Measurements from ENCODE around the gene GPR42.

GPR42 gene

GRCh38 chr19:35370722-35371121 is at the start of gene GPR42:
Gene GPR42 (plus strand): TSS chr19:35371068. CDS start chr19:35371360, 292 bp downstream.
- DNase-seq (ENCODE audit: low read depth), result no peak

GRCh38 chr19:35321291-35321690 is 49.6 kb upstream of the GPR42 start:
- DNase-seq (ENCODE audit: low read depth), result no peak

DNA sequence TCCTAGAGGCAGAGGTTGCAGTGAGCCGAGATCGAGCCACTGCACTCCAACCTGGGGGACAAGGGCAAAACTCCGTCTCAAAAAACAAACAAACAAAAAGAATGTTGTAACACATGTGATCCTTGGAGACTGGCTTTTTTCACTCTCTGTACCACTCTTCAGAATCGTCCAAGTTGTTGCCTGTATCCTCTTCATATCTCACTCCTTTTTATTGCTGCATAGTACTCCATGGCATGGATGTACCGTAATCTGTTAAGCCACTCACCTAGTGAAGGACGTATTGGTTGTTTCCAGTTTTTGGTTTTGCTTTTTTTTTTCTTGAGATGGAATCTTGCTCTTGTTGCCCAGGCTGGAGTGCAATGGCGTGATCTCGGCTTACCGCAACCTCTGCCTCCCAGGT is 48.9 kb upstream of the GPR42 start:
- no peak for DNase-seq (ENCODE audit: low read depth)

DNA sequence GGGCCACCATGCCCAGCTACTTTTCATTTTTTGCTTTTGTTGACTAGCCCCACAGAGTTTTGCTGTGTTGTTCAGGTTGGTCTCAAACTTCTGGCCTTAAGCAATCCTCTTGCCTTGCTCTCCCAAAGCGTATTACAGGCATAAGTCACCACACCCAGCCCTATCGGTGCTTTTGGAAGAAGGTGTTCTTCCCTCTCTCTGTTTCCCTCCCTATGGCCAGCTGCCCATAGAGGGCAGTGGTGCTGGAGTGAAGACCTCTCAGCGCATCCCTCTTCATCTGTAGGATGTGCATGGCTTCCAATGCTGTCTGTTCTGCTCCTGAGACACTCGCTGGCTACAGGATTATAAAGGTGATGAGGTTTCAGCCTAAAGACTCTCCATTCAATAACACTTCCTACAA is 43.2 kb upstream of the GPR42 start:
- DNase-seq (ENCODE audit: low read depth), result no peak

GRCh38 chr19:35328851-35329285 is 42.0 kb upstream of the GPR42 start, which contains the start of gene CD22:
Gene CD22 (plus strand): TSS chr19:35329187. CDS start chr19:35332041, 2,854 bp downstream.
- DNase-seq (ENCODE audit: low read depth), result no peak

GRCh38 chr19:35329323-35329722 is 41.5 kb upstream of the GPR42 start:
- DNase-seq (ENCODE audit: low read depth), result no peak

DNA sequence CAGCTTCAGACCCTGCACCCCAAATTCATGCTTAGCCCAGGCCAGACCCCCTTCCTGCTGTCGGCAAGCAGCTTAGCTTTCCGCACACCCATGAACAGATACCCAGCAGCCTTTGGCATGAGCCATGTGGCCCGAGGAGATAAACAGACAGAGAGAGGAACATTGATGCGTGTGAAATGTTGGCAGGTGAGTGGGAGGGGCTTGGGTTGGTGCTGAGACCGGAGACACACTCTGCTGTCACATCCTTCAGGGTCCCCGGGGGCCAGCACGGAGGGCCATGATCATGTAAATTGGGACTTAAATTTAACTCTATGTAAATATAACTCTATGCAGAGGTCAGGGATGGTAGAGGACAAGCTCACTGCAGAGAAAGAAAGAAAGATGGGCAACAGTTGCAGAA is 40.4 kb upstream of the GPR42 start:
- no peak for DNase-seq (ENCODE audit: low read depth)

GRCh38 chr19:35331551-35332214 is 39.2 kb upstream of the GPR42 start:
- DNase-seq (ENCODE audit: low read depth), result no peak

DNA sequence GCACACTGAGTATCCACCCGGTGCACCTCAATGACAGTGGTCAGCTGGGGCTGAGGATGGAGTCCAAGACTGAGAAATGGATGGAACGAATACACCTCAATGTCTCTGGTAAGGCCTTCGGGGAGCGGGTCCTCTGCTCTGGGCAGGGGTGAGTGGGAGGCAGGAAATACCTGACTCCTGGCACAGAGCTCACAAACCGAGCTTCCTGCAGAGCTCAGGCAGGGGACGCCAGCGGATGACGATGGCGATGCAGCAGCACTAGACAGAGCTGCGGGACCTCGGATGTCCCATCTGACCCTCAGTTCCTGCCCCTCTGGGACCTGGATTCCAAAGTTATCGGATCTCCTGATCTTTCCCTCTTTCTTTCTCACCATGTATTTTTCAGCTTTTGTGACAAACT is 38.1 kb upstream of the GPR42 start:
- DNase-seq (ENCODE audit: low read depth), result no peak

- no peak for DNase-seq (ENCODE audit: low read depth)
Measured at GRCh38 chr19:35334144-35334753, 36.6 kb upstream of the GPR42 start.

DNA sequence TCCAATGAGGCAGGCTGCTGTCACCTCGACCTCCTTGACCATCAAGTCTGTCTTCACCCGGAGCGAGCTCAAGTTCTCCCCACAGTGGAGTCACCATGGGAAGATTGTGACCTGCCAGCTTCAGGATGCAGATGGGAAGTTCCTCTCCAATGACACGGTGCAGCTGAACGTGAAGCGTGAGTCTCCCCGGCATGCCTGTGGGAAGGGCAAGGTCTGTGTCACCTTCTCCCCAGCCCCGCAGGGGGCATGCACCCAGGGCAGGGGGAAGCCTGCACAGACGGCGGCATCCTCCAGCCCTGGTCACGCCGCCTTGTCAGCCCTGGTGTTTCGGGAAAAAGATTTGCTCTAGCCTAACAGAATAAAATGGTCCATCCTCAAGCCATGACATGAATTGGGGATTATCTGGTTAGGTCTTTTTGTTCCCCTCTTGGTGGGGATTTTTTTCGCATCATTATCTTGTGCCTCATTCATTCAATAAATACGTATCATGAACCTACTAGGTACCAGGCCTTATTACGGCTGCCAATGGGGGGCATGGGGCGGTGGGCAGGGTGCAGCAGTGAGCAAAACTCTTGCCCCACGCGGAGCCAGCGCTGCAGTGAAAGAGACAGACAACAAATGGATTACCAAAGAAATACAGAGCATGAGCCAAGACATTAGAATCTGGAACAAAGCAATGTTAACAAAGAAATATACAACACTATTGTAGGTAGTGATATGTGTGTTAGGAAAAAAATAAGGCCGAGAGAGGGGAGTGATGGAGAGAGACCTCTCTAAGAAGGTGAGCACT is 34.5 kb upstream of the GPR42 start:
- no peak for DNase-seq (ENCODE audit: low read depth)

GRCh38 chr19:35337097-35337983 is 33.5 kb upstream of the GPR42 start:
- no peak for DNase-seq (ENCODE audit: low read depth)

- DNase-seq (ENCODE audit: low read depth), result no peak
Measured at GRCh38 chr19:35337984-35338296, 32.9 kb upstream of the GPR42 start.

GRCh38 chr19:35340431-35340830 is 30.4 kb upstream of the GPR42 start:
- DNase-seq (ENCODE audit: low read depth), result no peak

- DNase-seq (ENCODE audit: low read depth), result no peak
Measured at GRCh38 chr19:35341006-35341405, 29.9 kb upstream of the GPR42 start.

DNA sequence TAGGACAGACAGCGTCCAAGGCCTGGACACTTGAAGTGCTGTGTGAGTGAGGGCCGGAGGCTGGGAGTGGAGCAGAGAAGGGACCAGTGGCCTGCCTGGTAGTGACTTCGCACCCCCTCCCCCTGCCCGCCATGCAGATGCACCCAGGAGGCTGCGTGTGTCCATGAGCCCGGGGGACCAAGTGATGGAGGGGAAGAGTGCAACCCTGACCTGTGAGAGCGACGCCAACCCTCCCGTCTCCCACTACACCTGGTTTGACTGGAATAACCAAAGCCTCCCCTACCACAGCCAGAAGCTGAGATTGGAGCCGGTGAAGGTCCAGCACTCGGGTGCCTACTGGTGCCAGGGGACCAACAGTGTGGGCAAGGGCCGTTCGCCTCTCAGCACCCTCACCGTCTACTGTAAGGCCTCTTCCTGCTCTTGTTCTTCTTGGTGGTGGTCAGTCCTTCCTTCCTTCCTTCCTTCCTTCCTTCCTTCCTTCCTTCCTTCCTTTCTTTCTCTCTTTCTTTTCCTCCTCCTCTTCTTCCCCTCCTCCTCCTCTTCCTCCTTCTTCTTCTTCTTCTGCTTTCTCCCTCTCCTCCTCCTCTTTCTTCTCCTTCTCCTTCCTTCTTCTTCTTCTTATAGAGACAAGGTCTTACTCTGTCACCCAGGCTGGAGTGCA is 29.2 kb upstream of the GPR42 start:
- no peak for DNase-seq (ENCODE audit: low read depth)

GRCh38 chr19:35342430-35342829 is 28.4 kb upstream of the GPR42 start:
- no peak for DNase-seq (ENCODE audit: low read depth)

GRCh38 chr19:35344511-35345031 is 26.3 kb upstream of the GPR42 start:
- no peak for DNase-seq (ENCODE audit: low read depth)

- DNase-seq (ENCODE audit: low read depth), result no peak
Measured at GRCh38 chr19:35345671-35346111, 25.2 kb upstream of the GPR42 start.

GRCh38 chr19:35346193-35347052 is 24.4 kb upstream of the GPR42 start:
- no peak for DNase-seq (ENCODE audit: low read depth)

Data from CMK (cell line).